ENCODE measurements around the gene NT5M.

Gene NT5M

GRCh38 chr17:17367931-17368330 is 64.8 kb downstream of the NT5M start:
- POLR2A ChIA-PET (ENCODE audit: low non-redundant PET) = no interaction called here
- no peak for DNase-seq (ENCODE audit: low spot score)
- no peak overlapping the region for H3K27ac ChIP-seq
- TF ChIP-seq CTCF (conservative IDR thresholded peaks at IDR 0.05; ENCODE audit: low read depth) = no peak
- CTCF ChIA-PET = no interaction called here

- ChIA-PET POLR2A (ENCODE audit: low non-redundant PET) (no interaction called here), CTCF (no interaction called here)
- TF ChIP-seq CTCF (conservative IDR thresholded peaks at IDR 0.05; ENCODE audit: low read depth) = no peak
- no peak overlapping the region for H3K27ac ChIP-seq
- no peak for DNase-seq (ENCODE audit: low spot score)
These were observed 67.5 kb downstream of the NT5M start for GRCh38 chr17:17370711-17371110.

- DNase-seq (ENCODE audit: low spot score) = no peak
- no peak overlapping the region for H3K27ac ChIP-seq
- no peak for TF ChIP-seq CTCF (conservative IDR thresholded peaks at IDR 0.05; ENCODE audit: low read depth)
- CTCF ChIA-PET = no interaction called here
- POLR2A ChIA-PET (ENCODE audit: low non-redundant PET) = no interaction called here
These were observed 69.8 kb downstream of the NT5M start for GRCh38 chr17:17372856-17373520.

- no peak overlapping the region for H3K27ac ChIP-seq
- ChIA-PET POLR2A (ENCODE audit: low non-redundant PET) (no interaction called here), CTCF (interaction anchor here (0.7 kb wide), 2 partner anchors 97 to 455 kb away, joined by 3 read pairs; no protein-coding TSS in a partner anchor)
- TF ChIP-seq CTCF (conservative IDR thresholded peaks at IDR 0.05; ENCODE audit: low read depth) = no peak
- DNase-seq (ENCODE audit: low spot score) = no peak
These were observed 72.7 kb downstream of the NT5M start for GRCh38 chr17:17375841-17376240.

GRCh38 chr17:17376362-17376761 is 73.2 kb downstream of the NT5M start:
- POLR2A ChIA-PET (ENCODE audit: low non-redundant PET) = no interaction called here
- no peak for TF ChIP-seq CTCF (conservative IDR thresholded peaks at IDR 0.05; ENCODE audit: low read depth)
- CTCF ChIA-PET = no interaction called here
- no peak overlapping the region for H3K27ac ChIP-seq
- no peak for DNase-seq (ENCODE audit: low spot score)

GRCh38 chr17:17377071-17377967 is 74.1 kb downstream of the NT5M start:
- H3K27ac ChIP-seq = no peak overlapping the region
- ChIA-PET POLR2A (ENCODE audit: low non-redundant PET) (no interaction called here), CTCF (interaction anchor here (0.5 kb wide), 1 partner anchor 233 kb away, joined by 3 read pairs; no protein-coding TSS in a partner anchor)
- TF ChIP-seq CTCF (conservative IDR thresholded peaks at IDR 0.05; ENCODE audit: low read depth) = no peak
- DNase-seq (ENCODE audit: low spot score) = no peak

All from RWPE1 (cell line).